Liver (tissue), 9 donors: ENCODE measurements around the gene PLXNB1. TPM values are rescaled to one million over a fixed set of nuclear protein-coding genes. Genes with fewer than 3 reads are reported as not detected.
A peak's percentile ranks its signal among the peaks of the same experiment; 100 is the strongest.

Experiments used
- DNase-seq: peaks from one replicate; pipeline ENCODE4 v3.0.0-alpha.2; 2017; ENCODE audit warnings: low spot score
- H3K27ac ChIP-seq, 2 donors: one replicate each; pipeline ENCODE4 v1.7.0; 2013; ENCODE audit warnings: inconsistent platforms in 2 of 2, low read length in 2 of 2, control low read depth in 1 of 2, low read depth in 1 of 2, mild to moderate bottlenecking in 1 of 2
- H3K27me3 ChIP-seq, 4 donors: one replicate each; pipeline versions ENCODE4 v1.6.1 to v1.7.0; 2013; ENCODE audit warnings: low read length in 3 of 4, inconsistent platforms in 1 of 4, mild to moderate bottlenecking in 1 of 4, moderate library complexity in 1 of 4; ENCODE audit not compliant: control insufficient read depth in 4 of 4, insufficient read depth in 4 of 4
- H3K36me3 ChIP-seq, 4 donors: one replicate each; pipeline versions ENCODE4 v1.6.1 to v1.7.0; 2013; ENCODE audit warnings: low read length in 3 of 4, mild to moderate bottlenecking in 3 of 4, low read depth in 1 of 4, moderate library complexity in 1 of 4; ENCODE audit not compliant: control insufficient read depth in 4 of 4, insufficient read depth in 3 of 4
- H3K4me1 ChIP-seq, 4 donors: one replicate each; pipeline versions ENCODE4 v1.6.1 to v1.7.0; 2013; ENCODE audit warnings: low read length in 3 of 4, mild to moderate bottlenecking in 3 of 4, moderate library complexity in 1 of 4; ENCODE audit not compliant: control insufficient read depth in 4 of 4, insufficient read depth in 4 of 4
- H3K4me3 ChIP-seq, 3 donors: one replicate each; pipeline versions ENCODE4 v1.6.1 to v1.7.0; 2013; ENCODE audit warnings: low read length in 3 of 3, control low read depth in 1 of 3, low read depth in 1 of 3, mild to moderate bottlenecking in 1 of 3
- H3K9ac ChIP-seq, 2 donors: one replicate each; pipeline ENCODE4 v1.7.0; 2013; ENCODE audit warnings: low read length in 2 of 2, mild to moderate bottlenecking in 2 of 2, moderate library complexity in 2 of 2, control low read depth in 1 of 2, low read depth in 1 of 2
- H3K9me3 ChIP-seq, 4 donors: one replicate each; pipeline versions ENCODE4 v1.6.1 to v1.7.0; 2013; ENCODE audit warnings: low read length in 3 of 4; ENCODE audit not compliant: control insufficient read depth in 4 of 4
- FOXA2 ChIP-seq: IDR thresholded peaks from 2 replicates; pipeline ENCODE4 v1.6.1; 2016; ENCODE audit warnings: antibody characterized with exemption
- NR2F2 ChIP-seq: IDR thresholded peaks from 2 replicates; pipeline ENCODE4 v1.6.1; 2016; ENCODE audit warnings: antibody characterized with exemption
- RAD21 ChIP-seq, 2 donors: IDR thresholded peaks; 2 replicates each; pipeline ENCODE4 v1.6.1; 2016; ENCODE audit warnings: antibody characterized with exemption in 2 of 2, mild to moderate bottlenecking in 2 of 2
- SP1 ChIP-seq: IDR thresholded peaks from 2 replicates; pipeline ENCODE4 v1.6.1; 2018; ENCODE audit warnings: antibody characterized with exemption, mild to moderate bottlenecking
- YY1 ChIP-seq: IDR thresholded peaks from 2 replicates; pipeline ENCODE4 v1.6.1; 2016; ENCODE audit warnings: antibody characterized with exemption, mild to moderate bottlenecking
- WGBS: extraction: QIAGEN DNeasy Blood & Tissue Kit; methylation state at CpG from one replicate; pipeline ENCODE4 v1.1.7; 2013; 5-methylcytosine and 5-hydroxymethylcytosine counted together
- polyA plus RNA-seq, 2 donors: library from polyadenylated mRNA; stranded (reverse) in 1 of 2; unstranded in 1 of 2; fragments of 200-250 nt in 1 of 2; fragments of >200 nt in 1 of 2; fragmentation: Nextera tagmentation in 1 of 2; extraction: Ambion mirVana in 1 of 2; gene quantifications; one replicate each; pipeline versions ENCODE4 v1.2.1 to v1.2.3, GENCODE V29; 2013 to 2015
- total RNA-seq, 2 donors: library from RNA; depleted of rRNA; stranded (reverse); fragments of >200 nt; gene quantifications; one replicate each; pipeline ENCODE4 v1.2.3, GENCODE V29; 2014
- TF ChIP-seq, protein P1 (sequence below): IDR thresholded peaks from 2 replicates; pipeline ENCODE4 v1.6.1; 2016; ENCODE audit warnings: antibody characterized with exemption, mild to moderate bottlenecking
- TF ChIP-seq, protein P2 (sequence below): IDR thresholded peaks from 2 replicates; pipeline ENCODE4 v1.6.1; 2016; ENCODE audit warnings: antibody characterized with exemption
- TF ChIP-seq, protein P3 (sequence below): IDR thresholded peaks from 2 replicates; pipeline ENCODE4 v1.6.1; 2016; ENCODE audit warnings: antibody characterized with exemption
- donor health status: healthy.
- donor health status: healthy.
- donor health status: healthy.
- donor health status: healthy.
- donor health status: healthy.

PLXNB1 gene
- total and polyA plus RNA-seq, 4 donors, result 38.1 to 204 (median 72.9) TPM

DNA sequence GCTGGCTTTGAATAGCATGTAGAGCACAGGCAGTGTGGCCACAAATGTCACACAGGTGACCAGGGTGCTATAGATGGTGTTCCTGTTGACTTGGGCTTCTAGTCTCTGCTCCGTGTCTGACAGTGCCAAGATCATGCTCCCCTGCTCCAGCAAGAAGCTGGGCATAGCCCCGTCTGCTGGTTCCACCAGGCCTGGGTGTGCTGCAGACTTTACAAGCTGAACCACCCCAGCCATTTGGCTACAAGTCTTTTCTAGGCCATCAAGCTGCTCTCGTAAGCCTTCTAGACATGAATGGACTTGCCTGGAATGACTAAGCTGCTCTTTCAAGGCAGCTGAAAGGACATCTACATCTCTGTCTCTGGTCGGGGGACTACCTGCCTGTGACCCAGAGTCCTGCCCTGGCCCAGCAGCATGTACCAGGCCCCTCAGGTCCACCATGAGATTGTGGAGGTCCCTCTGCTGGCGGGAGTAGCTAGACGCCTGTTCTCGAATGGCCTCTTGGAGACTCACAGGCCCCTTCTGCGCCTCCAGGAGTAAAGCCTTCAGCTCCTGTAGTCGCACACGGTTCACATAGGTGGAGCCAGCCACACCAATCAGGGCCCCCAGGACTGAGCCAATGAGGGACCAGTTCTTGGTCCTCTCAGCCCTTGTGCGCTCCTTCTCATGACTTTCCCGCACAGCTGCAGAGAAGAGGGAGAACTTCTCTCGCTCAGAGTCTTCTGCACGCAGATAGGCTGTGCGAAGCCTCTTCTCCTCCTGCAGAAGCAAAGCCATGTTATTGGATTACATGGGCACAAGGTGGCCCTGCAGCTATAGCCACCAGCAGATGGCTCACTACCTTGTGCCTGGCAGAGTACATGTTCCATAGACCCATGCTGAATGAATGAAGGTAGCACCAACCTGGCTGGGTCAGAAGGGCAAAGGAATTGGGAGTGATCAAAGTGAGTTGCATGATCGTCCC, 2.8 kb upstream of the PLXNB1 start:
- Histone ChIP-seq H3K9me3 (no peaks in the 10 kb centered on the region), H3K4me1 (peaks cover 8 to 42% (median 27%) of the 10 kb centered on the region in 4 donors), H3K9ac (no peak overlapping the region), H3K27me3 (no peaks in the 10 kb centered on the region), H3K36me3 (peaks cover 0 to 7% (median 0%) of the 10 kb centered on the region in 4 donors), H3K4me3 (no peak overlapping the region), H3K27ac (peak overlapping the region in 1 of 2 donors; percentile 7)
- TF ChIP-seq RAD21 (IDR thresholded peaks at IDR 0.05) (peak in 1 of 2 donors; percentile 46), NR2F2 (no peak)
- 88% methylated on average over 16 of the region's 16 CpGs for WGBS
- no peak for DNase-seq

DNA sequence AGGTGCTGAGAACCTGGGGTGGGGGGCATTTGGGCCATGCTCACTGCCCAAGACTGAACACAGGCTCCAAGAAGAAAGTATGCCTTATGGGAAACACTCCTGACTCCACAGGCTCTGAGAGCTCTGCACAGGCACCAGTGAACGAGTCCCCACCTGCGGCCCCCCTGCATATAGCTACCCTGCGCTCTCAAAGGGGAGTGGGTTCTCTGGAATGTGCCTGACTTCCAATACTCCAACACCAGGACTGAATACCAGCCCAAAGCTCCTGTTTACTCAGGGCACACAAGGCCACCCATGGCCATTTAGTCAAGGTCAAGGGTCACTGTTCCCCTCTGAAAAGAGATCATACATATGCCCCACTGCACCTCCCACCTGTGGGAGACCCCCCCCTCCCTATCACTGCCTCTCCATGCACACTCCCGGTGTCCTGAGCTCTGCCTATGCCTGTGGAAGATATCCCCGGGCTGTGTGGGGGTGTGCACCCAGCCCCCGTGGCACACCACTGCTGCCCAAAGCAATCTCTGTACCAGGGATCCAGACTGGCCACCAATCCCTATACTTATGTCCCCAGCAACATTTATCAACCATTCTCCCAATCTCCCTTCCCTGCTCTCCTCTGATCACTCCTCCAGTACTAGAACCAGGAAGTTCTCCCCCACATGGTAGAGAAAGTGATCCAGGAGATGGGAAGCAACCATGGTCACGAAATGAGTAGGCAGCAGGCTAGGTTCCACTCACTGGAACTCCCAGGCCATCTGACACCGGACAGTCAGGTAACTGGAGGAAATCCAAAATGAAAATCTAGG, 1.5 kb upstream of the PLXNB1 start:
- H3K27ac ChIP-seq, result peak overlapping the region; percentile 89 to 91
- 63% methylated on average over 8 of the region's 8 CpGs for WGBS
- H3K36me3 ChIP-seq, result peaks cover 0 to 7% (median 0%) of the 10 kb centered on the region in 4 donors
- peaks cover 16 to 55% (median 39%) of the 10 kb centered on the region in 4 donors for H3K4me1 ChIP-seq
- H3K9ac ChIP-seq, result no peak overlapping the region
- peak; percentile 15 for TF ChIP-seq FOXA2
- TF ChIP-seq, protein P1, sequence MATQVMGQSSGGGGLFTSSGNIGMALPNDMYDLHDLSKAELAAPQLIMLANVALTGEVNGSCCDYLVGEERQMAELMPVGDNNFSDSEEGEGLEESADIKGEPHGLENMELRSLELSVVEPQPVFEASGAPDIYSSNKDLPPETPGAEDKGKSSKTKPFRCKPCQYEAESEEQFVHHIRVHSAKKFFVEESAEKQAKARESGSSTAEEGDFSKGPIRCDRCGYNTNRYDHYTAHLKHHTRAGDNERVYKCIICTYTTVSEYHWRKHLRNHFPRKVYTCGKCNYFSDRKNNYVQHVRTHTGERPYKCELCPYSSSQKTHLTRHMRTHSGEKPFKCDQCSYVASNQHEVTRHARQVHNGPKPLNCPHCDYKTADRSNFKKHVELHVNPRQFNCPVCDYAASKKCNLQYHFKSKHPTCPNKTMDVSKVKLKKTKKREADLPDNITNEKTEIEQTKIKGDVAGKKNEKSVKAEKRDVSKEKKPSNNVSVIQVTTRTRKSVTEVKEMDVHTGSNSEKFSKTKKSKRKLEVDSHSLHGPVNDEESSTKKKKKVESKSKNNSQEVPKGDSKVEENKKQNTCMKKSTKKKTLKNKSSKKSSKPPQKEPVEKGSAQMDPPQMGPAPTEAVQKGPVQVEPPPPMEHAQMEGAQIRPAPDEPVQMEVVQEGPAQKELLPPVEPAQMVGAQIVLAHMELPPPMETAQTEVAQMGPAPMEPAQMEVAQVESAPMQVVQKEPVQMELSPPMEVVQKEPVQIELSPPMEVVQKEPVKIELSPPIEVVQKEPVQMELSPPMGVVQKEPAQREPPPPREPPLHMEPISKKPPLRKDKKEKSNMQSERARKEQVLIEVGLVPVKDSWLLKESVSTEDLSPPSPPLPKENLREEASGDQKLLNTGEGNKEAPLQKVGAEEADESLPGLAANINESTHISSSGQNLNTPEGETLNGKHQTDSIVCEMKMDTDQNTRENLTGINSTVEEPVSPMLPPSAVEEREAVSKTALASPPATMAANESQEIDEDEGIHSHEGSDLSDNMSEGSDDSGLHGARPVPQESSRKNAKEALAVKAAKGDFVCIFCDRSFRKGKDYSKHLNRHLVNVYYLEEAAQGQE, result no peak
- no peak for TF ChIP-seq NR2F2
- TF ChIP-seq, protein P2, sequence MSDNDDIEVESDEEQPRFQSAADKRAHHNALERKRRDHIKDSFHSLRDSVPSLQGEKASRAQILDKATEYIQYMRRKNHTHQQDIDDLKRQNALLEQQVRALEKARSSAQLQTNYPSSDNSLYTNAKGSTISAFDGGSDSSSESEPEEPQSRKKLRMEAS, result no peak
- TF ChIP-seq YY1, result no peak
- no peak for TF ChIP-seq RAD21 (IDR thresholded peaks at IDR 0.05)
- TF ChIP-seq SP1, result no peak
- TF ChIP-seq, protein P3, sequence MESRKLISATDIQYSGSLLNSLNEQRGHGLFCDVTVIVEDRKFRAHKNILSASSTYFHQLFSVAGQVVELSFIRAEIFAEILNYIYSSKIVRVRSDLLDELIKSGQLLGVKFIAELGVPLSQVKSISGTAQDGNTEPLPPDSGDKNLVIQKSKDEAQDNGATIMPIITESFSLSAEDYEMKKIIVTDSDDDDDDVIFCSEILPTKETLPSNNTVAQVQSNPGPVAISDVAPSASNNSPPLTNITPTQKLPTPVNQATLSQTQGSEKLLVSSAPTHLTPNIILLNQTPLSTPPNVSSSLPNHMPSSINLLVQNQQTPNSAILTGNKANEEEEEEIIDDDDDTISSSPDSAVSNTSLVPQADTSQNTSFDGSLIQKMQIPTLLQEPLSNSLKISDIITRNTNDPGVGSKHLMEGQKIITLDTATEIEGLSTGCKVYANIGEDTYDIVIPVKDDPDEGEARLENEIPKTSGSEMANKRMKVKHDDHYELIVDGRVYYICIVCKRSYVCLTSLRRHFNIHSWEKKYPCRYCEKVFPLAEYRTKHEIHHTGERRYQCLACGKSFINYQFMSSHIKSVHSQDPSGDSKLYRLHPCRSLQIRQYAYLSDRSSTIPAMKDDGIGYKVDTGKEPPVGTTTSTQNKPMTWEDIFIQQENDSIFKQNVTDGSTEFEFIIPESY, result no peak
- H3K27me3 ChIP-seq, result no peaks in the 10 kb centered on the region
- DNase-seq, result no peak
- no peak overlapping the region for H3K4me3 ChIP-seq
- H3K9me3 ChIP-seq, result no peaks in the 10 kb centered on the region
